Measurements from ENCODE around the gene SLC30A3. TPM values are rescaled to one million over a fixed set of nuclear protein-coding genes. Genes with fewer than 3 reads are reported as not detected.
"Not testable (repeated sequence)": the region's sequence is repeated elsewhere in the genome, so short reads cannot be mapped to it uniquely, and the experiment has no call there.

SLC30A3 gene
- total RNA-seq, 2 donors from 2014 or later = 102 TPM; not detected in 1

- no peaks in the 10 kb centered on the region for H3K9me3 ChIP-seq
- WGBS = 61% methylated on average over 1 of the region's 1 CpG
- DNase-seq (ENCODE audit: low spot score) = no peak
- no peak overlapping the region for H3K4me3 ChIP-seq
- no peaks in the 10 kb centered on the region for H3K36me3 ChIP-seq
- no peaks in the 10 kb centered on the region for H3K4me1 ChIP-seq (replicated peaks)
- no peak overlapping the region for H3K27ac ChIP-seq
- intact Hi-C loops (cut with DNase I) = no loop called here
- H3K27me3 ChIP-seq (replicated peaks; ENCODE audit: insufficient read depth) = no peaks in the 10 kb centered on the region
- TF ChIP-seq POLR2A (IDR thresholded peaks at IDR 0.05) (no peak), POLR2AphosphoS5 (IDR thresholded peaks at IDR 0.05) (no peak), CTCF (IDR thresholded peaks at IDR 0.05) (no peak)
Observed at GRCh38 chr2:27278010-27278409, 15.2 kb upstream of the SLC30A3 start.

GRCh38 chr2:27275211-27276150 is 12.6 kb upstream of the SLC30A3 start, which contains the start of gene DNAJC5G:
Gene DNAJC5G, plus strand, starts transcription at chr2:27275433. Its CDS starts 1,296 bp downstream, at chr2:27276729.
- intact Hi-C loops (cut with DNase I) = no loop called here
- no peak for TF ChIP-seq CTCF (IDR thresholded peaks at IDR 0.05)
- no peaks in the 10 kb centered on the region for H3K36me3 ChIP-seq
- no peak for DNase-seq (ENCODE audit: low spot score)
- no peaks in the 10 kb centered on the region for H3K4me1 ChIP-seq (replicated peaks)
- no peak within 1 kb of the TSS for H3K4me3 ChIP-seq
- WGBS = 84% methylated on average over 39 of the region's 39 CpGs
- H3K27me3 ChIP-seq (replicated peaks; ENCODE audit: insufficient read depth) = no peaks in the 10 kb centered on the region
- no peak within 1 kb of the TSS for H3K27ac ChIP-seq
- no peaks in the 10 kb centered on the region for H3K9me3 ChIP-seq

GRCh38 chr2:27272537-27273522 is 10.0 kb upstream of the SLC30A3 start:
- H3K27me3 ChIP-seq (replicated peaks; ENCODE audit: insufficient read depth); intact Hi-C loops (cut with DNase I): not testable (repeated sequence)
- WGBS = 79% methylated on average over 15 of the region's 15 CpGs

GRCh38 chr2:27271631-27272340 is 8.9 kb upstream of the SLC30A3 start:
- Histone ChIP-seq H3K4me1 (replicated peaks) (no peaks in the 10 kb centered on the region), H3K9me3 (no peaks in the 10 kb centered on the region), H3K36me3 (no peaks in the 10 kb centered on the region), H3K4me3 (no peak overlapping the region), H3K27ac (no peak overlapping the region), H3K27me3 (replicated peaks; ENCODE audit: insufficient read depth) (no peaks in the 10 kb centered on the region)
- TF ChIP-seq POLR2A (IDR thresholded peaks at IDR 0.05) = no peak
- no peak for TF ChIP-seq POLR2AphosphoS5 (IDR thresholded peaks at IDR 0.05)
- no peak for TF ChIP-seq CTCF (IDR thresholded peaks at IDR 0.05)
- intact Hi-C loops (cut with DNase I) = no loop called here
- DNase-seq (ENCODE audit: low spot score) = no peak
- 67% methylated on average over 11 of the region's 11 CpGs for WGBS

More at GRCh38 chr2:27272537-27273522, 10.0 kb upstream of the SLC30A3 start:
- not testable (repeated sequence) for H3K4me1 ChIP-seq (replicated peaks); H3K36me3 ChIP-seq; DNase-seq (ENCODE audit: low spot score); H3K9me3 ChIP-seq; H3K27ac ChIP-seq; H3K4me3 ChIP-seq

- DNase-seq (ENCODE audit: low spot score) = no peak
- Histone ChIP-seq H3K4me1 (replicated peaks) (no peaks in the 10 kb centered on the region), H3K27ac (no peak overlapping the region), H3K27me3 (replicated peaks; ENCODE audit: insufficient read depth) (peaks cover 1% of the 10 kb centered on the region), H3K36me3 (no peaks in the 10 kb centered on the region), H3K9me3 (no peaks in the 10 kb centered on the region), H3K4me3 (no peak overlapping the region)
- TF ChIP-seq CTCF (IDR thresholded peaks at IDR 0.05) (no peak), POLR2AphosphoS5 (IDR thresholded peaks at IDR 0.05) (no peak), POLR2A (IDR thresholded peaks at IDR 0.05) (no peak)
- intact Hi-C loops (cut with DNase I) = no loop called here
- WGBS = 63% methylated on average over 2 of the region's 2 CpGs
Observed at GRCh38 chr2:27270670-27271069, 7.8 kb upstream of the SLC30A3 start.
